ENCODE data around the gene PAPPA2.
"Not testable (repeated sequence)": the region's sequence is repeated elsewhere in the genome, so short reads cannot be mapped to it uniquely, and the experiment has no call there.

PAPPA2 gene

GRCh38 chr1:176546825-176547224, 83.8 kb downstream of the PAPPA2 start:
- Mint-ChIP-seq H3K36me3 (no peaks in the 10 kb centered on the region), H3K4me3 (no peak overlapping the region), H3K27me3 (peaks cover 8% of the 10 kb centered on the region), H3K27ac (no peak overlapping the region), H3K4me1 (no peaks in the 10 kb centered on the region), H3K9me3 (peaks cover 2% of the 10 kb centered on the region)
- DNase-seq (ENCODE audit: low spot score in 2 of 2) (no peak), ATAC-seq (ENCODE audit: low read depth) (no peak)

- DNase-seq (ENCODE audit: low spot score in 2 of 2) (no peak), ATAC-seq (ENCODE audit: low read depth) (no peak)
- no peaks in the 10 kb centered on the region for H3K9me3 Mint-ChIP-seq
- no peaks in the 10 kb centered on the region for H3K4me1 Mint-ChIP-seq
- peaks cover 29% of the 10 kb centered on the region for H3K27me3 Mint-ChIP-seq
- no peaks in the 10 kb centered on the region for H3K36me3 Mint-ChIP-seq
- no peak overlapping the region for H3K4me3 Mint-ChIP-seq
- no peak overlapping the region for H3K27ac Mint-ChIP-seq
Measured at GRCh38 chr1:176551146-176551545, 88.2 kb downstream of the PAPPA2 start.

- H3K36me3 Mint-ChIP-seq, result no peaks in the 10 kb centered on the region
Measured at GRCh38 chr1:176552217-176552991, 89.4 kb downstream of the PAPPA2 start.

GRCh38 chr1:176552999-176553398, 90.0 kb downstream of the PAPPA2 start:
- peaks cover 27% of the 10 kb centered on the region for H3K27me3 Mint-ChIP-seq
- ATAC-seq (ENCODE audit: low read depth) (no peak), DNase-seq (ENCODE audit: low spot score in 2 of 2) (no peak)
- H3K9me3 Mint-ChIP-seq, result no peaks in the 10 kb centered on the region
- no peak overlapping the region for H3K4me3 Mint-ChIP-seq
- H3K36me3 Mint-ChIP-seq, result no peaks in the 10 kb centered on the region
- no peak overlapping the region for H3K27ac Mint-ChIP-seq
- no peaks in the 10 kb centered on the region for H3K4me1 Mint-ChIP-seq

More at GRCh38 chr1:176552217-176552991, 89.4 kb downstream of the PAPPA2 start:
- no peak overlapping the region for H3K27ac Mint-ChIP-seq
- ATAC-seq (ENCODE audit: low read depth) (no peak), DNase-seq (ENCODE audit: low spot score in 2 of 2) (no peak)
- peaks cover 27% of the 10 kb centered on the region for H3K27me3 Mint-ChIP-seq
- H3K4me1 Mint-ChIP-seq, result no peaks in the 10 kb centered on the region
- no peak overlapping the region for H3K4me3 Mint-ChIP-seq
- H3K9me3 Mint-ChIP-seq, result no peaks in the 10 kb centered on the region

GRCh38 chr1:176556288-176556687, 93.3 kb downstream of the PAPPA2 start:
- Mint-ChIP-seq H3K27ac (no peak overlapping the region), H3K9me3 (no peaks in the 10 kb centered on the region), H3K4me1 (peaks cover 4% of the 10 kb centered on the region), H3K36me3 (no peaks in the 10 kb centered on the region), H3K27me3 (peaks cover 28% of the 10 kb centered on the region), H3K4me3 (no peak overlapping the region)
- ATAC-seq (ENCODE audit: low read depth), result no peak
- no peak for DNase-seq (ENCODE audit: low spot score in 2 of 2)

- peaks cover 4% of the 10 kb centered on the region for H3K4me1 Mint-ChIP-seq
- no peak overlapping the region for H3K27ac Mint-ChIP-seq
Measured at GRCh38 chr1:176557543-176558258, 94.7 kb downstream of the PAPPA2 start.

GRCh38 chr1:176558561-176558960, 95.6 kb downstream of the PAPPA2 start:
- no peaks in the 10 kb centered on the region for H3K36me3 Mint-ChIP-seq
- no peaks in the 10 kb centered on the region for H3K9me3 Mint-ChIP-seq
- H3K4me1 Mint-ChIP-seq, result peaks cover 4% of the 10 kb centered on the region
- DNase-seq (ENCODE audit: low spot score in 2 of 2), result no peak
- H3K27ac Mint-ChIP-seq, result no peak overlapping the region
- H3K4me3 Mint-ChIP-seq, result no peak overlapping the region
- ATAC-seq (ENCODE audit: low read depth), result no peak
- peaks cover 16% of the 10 kb centered on the region for H3K27me3 Mint-ChIP-seq

More at GRCh38 chr1:176557543-176558258, 94.7 kb downstream of the PAPPA2 start:
- ATAC-seq (ENCODE audit: low read depth) (no peak), DNase-seq (ENCODE audit: low spot score in 2 of 2) (no peak)
- Mint-ChIP-seq H3K4me3 (no peak overlapping the region), H3K9me3 (no peaks in the 10 kb centered on the region), H3K36me3 (no peaks in the 10 kb centered on the region), H3K27me3 (peaks cover 20% of the 10 kb centered on the region)

GRCh38 chr1:176559474-176559873, 96.5 kb downstream of the PAPPA2 start:
- H3K4me1 Mint-ChIP-seq, result peaks cover 4% of the 10 kb centered on the region
- no peaks in the 10 kb centered on the region for H3K9me3 Mint-ChIP-seq
- H3K4me3 Mint-ChIP-seq, result no peak overlapping the region
- no peak for ATAC-seq (ENCODE audit: low read depth)
- no peaks in the 10 kb centered on the region for H3K36me3 Mint-ChIP-seq
- H3K27ac Mint-ChIP-seq, result no peak overlapping the region
- peaks cover 10% of the 10 kb centered on the region for H3K27me3 Mint-ChIP-seq
- no peak for DNase-seq (ENCODE audit: low spot score in 2 of 2)

GRCh38 chr1:176559878-176560277, 96.9 kb downstream of the PAPPA2 start:
- DNase-seq (ENCODE audit: low spot score in 2 of 2), result no peak

GRCh38 chr1:176560681-176561080, 97.7 kb downstream of the PAPPA2 start:
- no peak for DNase-seq (ENCODE audit: low spot score in 2 of 2)
- Mint-ChIP-seq H3K36me3 (no peaks in the 10 kb centered on the region), H3K27ac (no peak overlapping the region), H3K27me3 (peaks cover 4% of the 10 kb centered on the region), H3K4me1 (peaks cover 4% of the 10 kb centered on the region), H3K4me3 (no peak overlapping the region), H3K9me3 (no peaks in the 10 kb centered on the region)
- ATAC-seq (ENCODE audit: low read depth), result no peak

More at GRCh38 chr1:176559878-176560277, 96.9 kb downstream of the PAPPA2 start:
- Mint-ChIP-seq H3K27me3 (peaks cover 8% of the 10 kb centered on the region), H3K9me3 (no peaks in the 10 kb centered on the region), H3K4me1 (peaks cover 4% of the 10 kb centered on the region), H3K27ac (no peak overlapping the region), H3K4me3 (no peak overlapping the region), H3K36me3 (no peaks in the 10 kb centered on the region)
- no peak for ATAC-seq (ENCODE audit: low read depth)

GRCh38 chr1:176561761-176562160, 98.8 kb downstream of the PAPPA2 start:
- not testable (repeated sequence) for H3K36me3 Mint-ChIP-seq; H3K27me3 Mint-ChIP-seq; DNase-seq (ENCODE audit: low spot score in 2 of 2); H3K27ac Mint-ChIP-seq; ATAC-seq (ENCODE audit: low read depth); H3K4me3 Mint-ChIP-seq; H3K9me3 Mint-ChIP-seq; H3K4me1 Mint-ChIP-seq

GRCh38 chr1:176566004-176566975, 103.3 kb downstream of the PAPPA2 start:
- DNase-seq (ENCODE audit: low spot score in 2 of 2) (no peak), ATAC-seq (ENCODE audit: low read depth) (no peak)
- H3K4me3 Mint-ChIP-seq, result no peak overlapping the region
- H3K27me3 Mint-ChIP-seq, result peaks cover 8% of the 10 kb centered on the region
- no peaks in the 10 kb centered on the region for H3K36me3 Mint-ChIP-seq
- H3K4me1 Mint-ChIP-seq, result no peaks in the 10 kb centered on the region
- no peak overlapping the region for H3K27ac Mint-ChIP-seq
- no peaks in the 10 kb centered on the region for H3K9me3 Mint-ChIP-seq

GRCh38 chr1:176567190-176567794, 104.3 kb downstream of the PAPPA2 start:
- no peaks in the 10 kb centered on the region for H3K4me1 Mint-ChIP-seq
- ATAC-seq (ENCODE audit: low read depth) (no peak), DNase-seq (ENCODE audit: low spot score in 2 of 2) (no peak)
- no peak overlapping the region for H3K27ac Mint-ChIP-seq
- no peak overlapping the region for H3K4me3 Mint-ChIP-seq
- peaks cover 8% of the 10 kb centered on the region for H3K27me3 Mint-ChIP-seq
- no peaks in the 10 kb centered on the region for H3K9me3 Mint-ChIP-seq
- no peaks in the 10 kb centered on the region for H3K36me3 Mint-ChIP-seq

Data from memory B cell (primary cell).